NCI-H1436 (cell line): ENCODE measurements around the gene PTMS.
"Not testable (repeated sequence)": the region's sequence is repeated elsewhere in the genome, so short reads cannot be mapped to it uniquely, and the experiment has no call there.

ENCODE experiments used
- DNase-seq: peaks from one replicate; lab custom pipeline; 2025; lab: John Stamatoyannopoulos, UW

The PTMS gene

GRCh38 chr12:6765634-6766581 lies at the start of gene PTMS:
PTMS (plus strand) TSS chr12:6766363; CDS start chr12:6766706, 343 bp downstream.
- peak; percentile 96 for DNase-seq

DNA sequence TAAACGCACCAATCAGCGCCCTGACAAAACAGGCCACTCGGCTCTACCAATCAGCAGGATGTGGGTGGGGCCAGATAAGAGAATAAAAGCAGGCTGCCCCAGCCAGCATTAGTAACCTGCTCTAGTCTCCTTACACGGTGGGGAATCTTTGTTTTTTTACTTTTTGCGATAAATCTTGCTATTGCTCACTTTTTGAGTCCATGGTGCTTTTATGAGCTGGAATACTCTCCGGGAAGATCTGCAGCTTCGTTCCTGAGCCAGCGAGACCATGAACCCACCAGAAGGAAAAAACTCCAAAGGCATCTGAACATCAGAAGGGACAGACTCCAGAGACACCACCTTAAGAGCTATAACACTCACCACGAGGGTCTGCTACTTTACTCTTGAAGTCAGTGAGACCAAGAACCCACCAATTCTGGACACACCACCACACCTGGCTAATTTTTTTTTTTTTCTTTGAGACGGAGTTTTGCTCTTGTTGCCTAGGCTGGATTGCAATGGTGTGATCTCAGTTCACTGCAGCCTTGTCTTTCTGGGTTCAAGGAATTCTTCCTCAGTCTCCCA lies 49.2 kb upstream of the PTMS start:
- no peak for DNase-seq

DNA sequence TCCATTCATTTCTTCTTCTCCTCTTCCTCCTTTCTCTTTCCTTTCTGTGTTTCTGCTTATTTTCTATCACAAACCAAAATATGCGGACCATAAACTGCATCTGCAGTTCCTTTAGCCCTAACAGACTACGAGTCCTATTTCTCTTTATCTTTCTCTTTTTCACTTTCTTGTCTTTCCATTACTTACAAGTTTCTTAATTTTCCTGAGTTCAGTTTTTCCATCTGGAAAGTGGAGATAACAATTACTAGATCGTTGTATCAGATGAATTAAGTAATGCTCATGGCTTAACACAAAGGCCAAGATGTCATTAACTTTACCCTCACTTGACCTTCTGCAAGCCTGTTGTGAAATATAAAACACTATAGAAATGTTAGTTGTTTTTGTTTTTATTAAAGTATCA lies 43.3 kb upstream of the PTMS start:
- no peak for DNase-seq

GRCh38 chr12:6723607-6724408 lies 42.4 kb upstream of the PTMS start, which contains the start of gene COPS7A:
COPS7A (plus strand) TSS chr12:6724046; CDS start chr12:6724657, 611 bp downstream.
- DNase-seq, result peak; percentile 98

DNA sequence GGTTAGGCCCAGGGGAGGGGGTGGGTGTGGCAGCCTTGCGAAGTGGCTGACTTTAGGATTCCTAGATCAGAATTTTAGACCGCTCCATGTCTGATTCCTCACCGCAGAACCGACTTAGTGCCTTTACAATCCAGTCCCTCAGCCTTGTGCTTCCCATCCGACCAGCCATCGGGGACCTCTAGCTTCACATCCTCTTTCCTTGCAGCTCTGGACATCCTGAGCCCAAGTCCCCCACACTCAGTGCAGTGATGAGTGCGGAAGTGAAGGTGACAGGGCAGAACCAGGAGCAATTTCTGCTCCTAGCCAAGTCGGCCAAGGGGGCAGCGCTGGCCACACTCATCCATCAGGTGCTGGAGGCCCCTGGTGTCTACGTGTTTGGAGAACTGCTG lies 41.8 kb upstream of the PTMS start:
- no peak for DNase-seq

- DNase-seq, result no peak
Measured at GRCh38 chr12:6725350-6725749, 40.8 kb upstream of the PTMS start.

GRCh38 chr12:6729186-6729585 lies 37.0 kb upstream of the PTMS start:
- DNase-seq, result no peak

DNA sequence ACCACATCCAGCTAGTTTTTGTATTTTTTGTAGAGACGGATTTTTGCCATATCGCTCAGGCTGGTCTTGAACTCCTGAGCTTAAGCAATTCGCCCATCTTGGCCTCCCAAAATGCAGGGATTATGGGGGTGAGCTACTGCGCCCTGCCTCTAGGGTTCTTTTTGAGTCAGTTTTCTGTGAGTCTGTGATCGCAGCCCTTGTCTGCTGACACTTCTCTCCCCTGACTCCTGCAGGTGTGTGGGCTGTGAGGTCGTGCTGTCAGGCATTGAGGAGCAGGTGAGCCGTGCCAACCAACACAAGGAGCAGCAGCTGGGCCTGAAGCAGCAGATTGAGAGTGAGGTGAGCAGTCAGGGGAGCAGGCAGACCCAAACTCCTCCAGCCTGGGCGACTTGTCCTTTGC lies 36.0 kb upstream of the PTMS start:
- DNase-seq, result no peak

- no peak for DNase-seq
Measured at GRCh38 chr12:6734506-6735387, 31.4 kb upstream of the PTMS start.

GRCh38 chr12:6735448-6736191 lies 30.5 kb upstream of the PTMS start:
- DNase-seq, result peak; percentile 35

- DNase-seq, result no peak
Measured at GRCh38 chr12:6736754-6737153, 29.4 kb upstream of the PTMS start.

- DNase-seq, result not testable (repeated sequence)
Measured at GRCh38 chr12:6742080-6742479, 24.1 kb upstream of the PTMS start.

DNA sequence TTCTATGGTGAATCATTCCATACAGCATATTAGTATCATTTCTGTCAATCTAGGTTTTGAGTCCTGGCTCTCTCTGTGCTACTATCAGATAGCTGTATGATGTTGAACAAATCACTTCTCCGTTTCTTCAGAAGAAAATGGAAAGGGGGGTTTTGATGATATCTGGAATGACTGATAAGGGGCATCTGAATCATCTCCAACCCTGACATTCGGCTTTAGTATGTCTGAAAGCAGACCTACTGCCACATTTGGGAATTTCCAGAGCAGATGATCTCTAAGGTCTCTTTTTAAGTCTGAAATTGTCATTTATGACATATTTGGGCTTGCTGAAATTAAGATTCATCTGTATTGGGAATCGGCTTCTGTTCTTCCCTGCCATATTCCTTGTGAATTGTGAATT lies 23.3 kb upstream of the PTMS start:
- no peak for DNase-seq

- not testable (repeated sequence) for DNase-seq
Measured at GRCh38 chr12:6743300-6743699, 22.9 kb upstream of the PTMS start.

DNA sequence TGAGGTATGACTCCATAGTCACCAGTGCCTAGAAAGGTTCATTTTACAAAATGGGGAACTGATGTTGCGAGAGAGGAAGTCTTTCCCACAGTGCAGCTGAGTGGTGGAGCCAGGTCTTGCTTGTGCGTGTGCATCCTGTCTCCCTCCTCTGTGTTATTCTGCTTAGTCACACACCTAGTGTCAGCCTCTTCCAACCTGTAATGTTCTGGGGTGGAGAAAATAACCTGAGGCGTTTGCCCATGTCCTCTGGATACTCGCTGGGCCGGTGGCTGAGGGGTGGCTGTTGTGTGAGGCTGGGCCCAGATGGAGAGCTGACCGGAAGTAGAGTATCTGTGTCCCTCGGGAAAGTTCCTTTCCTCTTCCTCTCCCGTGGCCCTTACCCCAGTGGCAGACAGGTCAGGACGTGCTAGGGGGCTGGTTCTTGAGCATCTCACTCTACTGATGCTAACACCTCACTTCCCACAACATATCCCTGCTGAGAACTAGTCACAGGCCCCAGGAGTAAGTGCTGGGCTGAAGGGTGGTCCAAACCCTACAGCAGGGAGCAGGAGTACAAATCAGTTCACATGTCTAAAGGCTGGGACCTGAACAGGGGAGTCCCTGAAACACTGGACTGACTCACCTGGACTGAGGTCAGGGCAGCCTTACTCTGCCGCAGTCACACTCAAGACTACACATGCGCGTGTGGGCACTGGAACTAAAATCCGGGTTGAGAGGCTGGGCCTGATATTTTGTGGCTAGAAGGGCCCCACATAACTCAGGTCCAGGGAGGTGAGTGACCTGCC lies 20.2 kb upstream of the PTMS start:
- DNase-seq, result no peak

DNA sequence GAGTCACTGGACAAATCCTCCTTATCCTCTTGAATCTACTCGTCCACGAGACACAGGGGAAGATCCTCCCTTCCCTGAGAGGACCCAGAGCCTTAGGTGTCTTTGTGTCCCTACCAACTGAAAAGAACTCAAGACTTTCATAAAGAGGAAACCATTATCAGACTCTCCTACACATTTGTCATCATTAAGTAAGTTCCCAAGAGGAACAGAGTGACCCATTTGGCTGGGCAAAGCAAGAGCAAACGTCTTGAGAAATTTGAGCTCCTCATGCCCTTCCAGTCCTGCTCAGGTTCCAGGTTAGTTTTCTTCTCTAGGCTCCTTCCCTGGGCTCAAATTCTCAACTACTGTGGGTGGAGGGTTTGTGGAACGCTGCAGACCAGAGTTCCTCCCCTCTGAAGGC lies 18.9 kb upstream of the PTMS start:
- no peak for DNase-seq

DNA sequence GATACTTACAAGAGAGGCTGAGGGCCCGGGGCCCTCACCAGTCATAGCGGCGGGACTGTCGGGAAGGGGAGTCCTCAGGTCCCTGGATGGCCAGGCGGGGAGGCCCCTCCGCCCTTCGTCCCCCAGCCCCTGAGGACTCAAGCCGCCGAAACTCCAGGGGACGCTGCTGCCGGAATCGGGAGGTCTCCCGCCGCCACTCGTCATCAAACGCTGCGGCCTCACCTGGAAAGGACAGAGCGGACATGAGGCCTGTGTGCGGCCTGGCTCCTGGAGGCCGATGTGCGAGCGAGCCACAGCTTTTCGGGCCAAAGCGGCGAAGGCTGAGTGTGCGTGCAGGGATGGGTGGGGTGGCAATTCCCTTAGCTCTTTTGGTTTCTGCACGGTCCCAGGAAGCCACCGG lies 17.4 kb upstream of the PTMS start:
- no peak for DNase-seq

- DNase-seq, result no peak
Measured at GRCh38 chr12:6750506-6750905, 15.7 kb upstream of the PTMS start.

DNA sequence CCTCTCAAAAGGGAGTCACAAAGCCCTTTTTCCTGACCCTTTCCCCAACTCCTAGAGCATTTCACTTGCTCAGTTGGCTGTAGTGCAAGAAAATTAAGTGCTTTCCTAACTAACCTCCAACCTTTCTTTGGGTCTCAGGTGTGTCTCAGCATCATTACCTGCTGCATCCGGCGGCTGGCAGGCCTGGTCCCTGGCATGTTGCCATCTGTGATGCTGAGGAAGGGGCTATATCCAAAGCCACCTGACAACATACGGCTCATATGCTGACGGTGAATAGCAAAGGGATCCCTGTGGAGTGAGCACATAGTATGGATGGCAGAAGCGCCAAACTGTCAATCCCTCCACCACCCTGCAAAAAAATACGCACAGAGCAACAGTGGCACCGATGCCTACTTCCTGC lies 14.4 kb upstream of the PTMS start:
- no peak for DNase-seq
